ENCODE results near the gene FOXO1.

FOXO1 gene

DNA sequence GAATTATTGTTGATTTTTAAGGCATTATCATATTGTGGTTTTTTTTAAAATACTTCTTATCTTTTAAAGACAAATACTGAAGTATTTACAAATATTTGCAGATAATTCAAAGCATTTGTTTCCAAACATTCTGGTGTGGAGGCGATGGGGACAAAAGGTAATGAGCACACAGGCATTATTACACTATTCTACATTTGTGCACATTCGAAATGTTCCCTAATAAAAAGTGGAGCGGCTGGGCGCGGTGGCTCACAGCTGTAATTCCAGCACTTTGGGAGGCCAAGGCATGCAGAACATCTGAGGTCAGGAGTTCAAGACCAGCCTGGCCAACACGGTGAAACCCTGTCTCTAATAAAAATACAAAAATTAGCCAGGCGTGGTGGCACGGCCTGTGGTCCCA is 133.4 kb downstream of the FOXO1 start:
- H3K9me3 ChIP-seq (ENCODE audit: control insufficient read depth, insufficient read depth, low read length) = no peaks in the 10 kb centered on the region
- no peaks in the 10 kb centered on the region for H3K27me3 ChIP-seq (ENCODE audit: control insufficient read depth, low read length)
- H3K79me2 ChIP-seq (ENCODE audit: control insufficient read depth, low read length) = no peaks in the 10 kb centered on the region; the same call in 1 of the 2 replicates
- peaks cover 71% of the 10 kb centered on the region for H3K4me1 ChIP-seq (ENCODE audit: control insufficient read depth, low read length)
- peaks cover 24% of the 10 kb centered on the region for H3F3A ChIP-seq (ENCODE audit: control insufficient read depth, insufficient read depth)
- no peaks in the 10 kb centered on the region for H4K20me1 ChIP-seq (ENCODE audit: control insufficient read depth, insufficient read depth, low read depth, low read length)
- peak overlapping the region; percentile 61 for H3K4me2 ChIP-seq (ENCODE audit: low read length)
- H3K9me2 ChIP-seq (replicated peaks; ENCODE audit: control insufficient read depth, low read length) = no peaks in the 10 kb centered on the region
- no peaks in the 10 kb centered on the region for H3K36me3 ChIP-seq (ENCODE audit: control insufficient read depth, low read length)
- H3K27ac ChIP-seq (ENCODE audit: low read depth, low read length) = peak overlapping the region; percentile 20
- TF ChIP-seq, protein P1, sequence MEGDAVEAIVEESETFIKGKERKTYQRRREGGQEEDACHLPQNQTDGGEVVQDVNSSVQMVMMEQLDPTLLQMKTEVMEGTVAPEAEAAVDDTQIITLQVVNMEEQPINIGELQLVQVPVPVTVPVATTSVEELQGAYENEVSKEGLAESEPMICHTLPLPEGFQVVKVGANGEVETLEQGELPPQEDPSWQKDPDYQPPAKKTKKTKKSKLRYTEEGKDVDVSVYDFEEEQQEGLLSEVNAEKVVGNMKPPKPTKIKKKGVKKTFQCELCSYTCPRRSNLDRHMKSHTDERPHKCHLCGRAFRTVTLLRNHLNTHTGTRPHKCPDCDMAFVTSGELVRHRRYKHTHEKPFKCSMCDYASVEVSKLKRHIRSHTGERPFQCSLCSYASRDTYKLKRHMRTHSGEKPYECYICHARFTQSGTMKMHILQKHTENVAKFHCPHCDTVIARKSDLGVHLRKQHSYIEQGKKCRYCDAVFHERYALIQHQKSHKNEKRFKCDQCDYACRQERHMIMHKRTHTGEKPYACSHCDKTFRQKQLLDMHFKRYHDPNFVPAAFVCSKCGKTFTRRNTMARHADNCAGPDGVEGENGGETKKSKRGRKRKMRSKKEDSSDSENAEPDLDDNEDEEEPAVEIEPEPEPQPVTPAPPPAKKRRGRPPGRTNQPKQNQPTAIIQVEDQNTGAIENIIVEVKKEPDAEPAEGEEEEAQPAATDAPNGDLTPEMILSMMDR (IDR thresholded peaks at IDR 0.05; ENCODE audit: low read depth, low read length, poor library complexity, severe bottlenecking) = no peak
- TF ChIP-seq EZH2phosphoT487 (IDR thresholded peaks at IDR 0.05; ENCODE audit: borderline replicate concordance, low read length) = no peak
- H3K4me3 ChIP-seq (ENCODE audit: low read length) = no peak overlapping the region

DNA sequence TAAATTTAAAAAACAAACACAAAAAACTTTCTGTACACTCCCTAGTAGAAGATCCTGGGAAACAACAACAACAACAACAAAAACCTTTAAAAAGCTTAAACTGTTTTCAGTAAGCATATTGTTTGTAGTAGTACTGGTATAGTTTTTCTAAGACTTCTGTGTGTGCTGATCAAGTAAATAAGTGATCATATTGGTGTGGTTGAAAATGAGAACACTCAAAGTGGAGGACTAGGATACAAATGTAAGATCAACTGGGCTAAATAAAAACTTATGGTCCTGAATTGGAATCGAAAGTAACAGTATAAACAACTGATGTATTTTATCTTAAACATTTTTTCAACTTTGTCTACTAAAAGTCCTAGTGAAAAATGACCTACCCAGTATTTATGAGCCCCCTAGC is 135.5 kb downstream of the FOXO1 start:
- H3K27me3 ChIP-seq (ENCODE audit: control insufficient read depth, low read length) = no peaks in the 10 kb centered on the region
- H3K9me3 ChIP-seq (ENCODE audit: control insufficient read depth, insufficient read depth, low read length) = no peaks in the 10 kb centered on the region
- H3K4me2 ChIP-seq (ENCODE audit: low read length) = peak overlapping the region; percentile 61
- H3K4me3 ChIP-seq (ENCODE audit: low read length) = peak overlapping the region; percentile 55
- no peaks in the 10 kb centered on the region for H3K9me2 ChIP-seq (replicated peaks; ENCODE audit: control insufficient read depth, low read length)
- TF ChIP-seq EZH2phosphoT487 (IDR thresholded peaks at IDR 0.05; ENCODE audit: borderline replicate concordance, low read length) = no peak
- TF ChIP-seq, protein P1 (IDR thresholded peaks at IDR 0.05; ENCODE audit: low read depth, low read length, poor library complexity, severe bottlenecking) = no peak
- H3K27ac ChIP-seq (ENCODE audit: low read depth, low read length) = peak overlapping the region; percentile 20
- peaks cover 24% of the 10 kb centered on the region for H3F3A ChIP-seq (ENCODE audit: control insufficient read depth, insufficient read depth)
- peaks cover 70% of the 10 kb centered on the region for H3K4me1 ChIP-seq (ENCODE audit: control insufficient read depth, low read length)
- no peaks in the 10 kb centered on the region; the same call in 1 of the 2 replicates for H3K79me2 ChIP-seq (ENCODE audit: control insufficient read depth, low read length)
- H4K20me1 ChIP-seq (ENCODE audit: control insufficient read depth, insufficient read depth, low read depth, low read length) = no peaks in the 10 kb centered on the region
- H3K36me3 ChIP-seq (ENCODE audit: control insufficient read depth, low read length) = no peaks in the 10 kb centered on the region

DNA sequence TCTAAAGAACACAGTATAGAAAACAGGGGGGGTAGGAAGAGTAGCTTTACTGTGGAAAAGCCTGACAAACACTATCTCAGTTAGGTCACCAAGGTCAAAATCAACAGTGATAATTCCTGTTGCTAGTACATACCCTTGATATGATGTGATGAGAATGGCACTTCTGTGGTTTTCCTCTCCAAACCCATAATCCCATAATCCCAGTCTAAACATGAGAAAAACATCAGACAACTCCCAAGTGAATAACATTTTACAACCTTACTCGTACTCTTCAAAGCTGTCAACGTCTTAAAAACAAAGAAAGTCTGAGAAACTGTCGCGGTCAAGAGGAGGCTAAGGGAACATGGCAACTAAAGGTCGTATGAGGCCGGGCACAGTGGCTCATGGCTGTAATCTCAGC is 137.6 kb downstream of the FOXO1 start:
- no peaks in the 10 kb centered on the region for H3K79me2 ChIP-seq (ENCODE audit: control insufficient read depth, low read length)
- peaks cover 69% of the 10 kb centered on the region for H3K4me1 ChIP-seq (ENCODE audit: control insufficient read depth, low read length)
- H3K9me2 ChIP-seq (replicated peaks; ENCODE audit: control insufficient read depth, low read length) = no peaks in the 10 kb centered on the region
- H3F3A ChIP-seq (ENCODE audit: control insufficient read depth, insufficient read depth) = peaks cover 21% of the 10 kb centered on the region
- H3K27ac ChIP-seq (ENCODE audit: low read depth, low read length) = no peak overlapping the region
- no peak overlapping the region for H3K4me3 ChIP-seq (ENCODE audit: low read length)
- no peaks in the 10 kb centered on the region for H3K36me3 ChIP-seq (ENCODE audit: control insufficient read depth, low read length)
- H3K4me2 ChIP-seq (ENCODE audit: low read length) = no peak overlapping the region
- no peaks in the 10 kb centered on the region for H3K9me3 ChIP-seq (ENCODE audit: control insufficient read depth, insufficient read depth, low read length)
- no peaks in the 10 kb centered on the region for H4K20me1 ChIP-seq (ENCODE audit: control insufficient read depth, insufficient read depth, low read depth, low read length)
- H3K27me3 ChIP-seq (ENCODE audit: control insufficient read depth, low read length) = no peaks in the 10 kb centered on the region
- no peak for TF ChIP-seq EZH2phosphoT487 (IDR thresholded peaks at IDR 0.05; ENCODE audit: borderline replicate concordance, low read length)
- TF ChIP-seq, protein P1 (IDR thresholded peaks at IDR 0.05; ENCODE audit: low read depth, low read length, poor library complexity, severe bottlenecking) = no peak
